ENCODE results near the gene VSX1. TPM values are rescaled to one million over a fixed set of nuclear protein-coding genes. Genes with fewer than 3 reads are reported as not detected.

The VSX1 gene
- total RNA-seq, 1 donor from 2014 or later, result not detected

DNA sequence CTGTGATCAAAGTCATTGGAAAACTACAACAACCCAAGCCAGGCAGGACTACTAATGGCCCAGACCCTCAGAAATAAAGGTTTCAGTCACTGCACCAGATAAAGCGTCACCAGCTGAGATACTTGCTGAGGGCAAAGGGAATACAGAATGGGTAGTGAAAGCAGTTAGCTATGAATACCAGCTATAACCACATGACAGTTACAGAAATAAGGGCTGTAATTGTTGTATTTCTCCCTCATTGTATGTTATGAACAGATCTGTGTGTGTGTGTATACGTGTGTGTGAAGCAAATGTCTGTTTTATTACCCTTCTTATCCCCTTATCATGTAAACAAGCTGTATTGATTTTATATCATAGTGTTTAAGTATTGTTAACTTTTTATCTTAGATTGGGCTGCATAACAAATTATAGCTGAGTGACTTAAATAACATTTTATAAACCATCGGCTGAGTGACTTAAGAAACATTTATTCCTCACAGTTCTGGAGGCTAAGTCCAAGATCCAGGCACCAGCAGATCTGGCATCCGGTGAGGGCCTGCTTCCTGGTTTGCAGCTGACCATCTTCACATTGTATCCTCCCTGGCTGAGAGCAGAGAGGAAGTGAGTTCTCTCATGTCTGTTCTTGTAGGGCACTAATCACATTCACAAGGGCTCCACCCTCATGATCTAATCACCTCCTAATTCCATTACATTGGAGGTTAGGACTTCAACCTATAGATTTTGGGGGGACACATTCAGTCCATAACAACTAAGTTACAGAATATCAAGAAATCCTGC lies 46.0 kb upstream of the VSX1 start:
- H3K4me1 ChIP-seq, result no peaks in the 10 kb centered on the region
- TF ChIP-seq POLR2AphosphoS5 (IDR thresholded peaks at IDR 0.05; ENCODE audit: insufficient read depth in 1 of 2, low read depth in 1 of 2) (no peak), POLR2A (IDR thresholded peaks at IDR 0.05) (no peak)
- TF ChIP-seq, protein P1, sequence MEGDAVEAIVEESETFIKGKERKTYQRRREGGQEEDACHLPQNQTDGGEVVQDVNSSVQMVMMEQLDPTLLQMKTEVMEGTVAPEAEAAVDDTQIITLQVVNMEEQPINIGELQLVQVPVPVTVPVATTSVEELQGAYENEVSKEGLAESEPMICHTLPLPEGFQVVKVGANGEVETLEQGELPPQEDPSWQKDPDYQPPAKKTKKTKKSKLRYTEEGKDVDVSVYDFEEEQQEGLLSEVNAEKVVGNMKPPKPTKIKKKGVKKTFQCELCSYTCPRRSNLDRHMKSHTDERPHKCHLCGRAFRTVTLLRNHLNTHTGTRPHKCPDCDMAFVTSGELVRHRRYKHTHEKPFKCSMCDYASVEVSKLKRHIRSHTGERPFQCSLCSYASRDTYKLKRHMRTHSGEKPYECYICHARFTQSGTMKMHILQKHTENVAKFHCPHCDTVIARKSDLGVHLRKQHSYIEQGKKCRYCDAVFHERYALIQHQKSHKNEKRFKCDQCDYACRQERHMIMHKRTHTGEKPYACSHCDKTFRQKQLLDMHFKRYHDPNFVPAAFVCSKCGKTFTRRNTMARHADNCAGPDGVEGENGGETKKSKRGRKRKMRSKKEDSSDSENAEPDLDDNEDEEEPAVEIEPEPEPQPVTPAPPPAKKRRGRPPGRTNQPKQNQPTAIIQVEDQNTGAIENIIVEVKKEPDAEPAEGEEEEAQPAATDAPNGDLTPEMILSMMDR (IDR thresholded peaks at IDR 0.05), result no peak
- H3K9me3 ChIP-seq, result no peaks in the 10 kb centered on the region
- no peaks in the 10 kb centered on the region for H3K36me3 ChIP-seq
- DNase-seq (ENCODE audit: extremely low spot score in 2 of 2), result peak in 1 of 2 donors; percentile 52
- no peaks in the 10 kb centered on the region for H3K27me3 ChIP-seq
- no peak overlapping the region for H3K4me3 ChIP-seq
- no peak overlapping the region for H3K27ac ChIP-seq
- intact Hi-C loops (cut with DNase I), result no loop called here

DNA sequence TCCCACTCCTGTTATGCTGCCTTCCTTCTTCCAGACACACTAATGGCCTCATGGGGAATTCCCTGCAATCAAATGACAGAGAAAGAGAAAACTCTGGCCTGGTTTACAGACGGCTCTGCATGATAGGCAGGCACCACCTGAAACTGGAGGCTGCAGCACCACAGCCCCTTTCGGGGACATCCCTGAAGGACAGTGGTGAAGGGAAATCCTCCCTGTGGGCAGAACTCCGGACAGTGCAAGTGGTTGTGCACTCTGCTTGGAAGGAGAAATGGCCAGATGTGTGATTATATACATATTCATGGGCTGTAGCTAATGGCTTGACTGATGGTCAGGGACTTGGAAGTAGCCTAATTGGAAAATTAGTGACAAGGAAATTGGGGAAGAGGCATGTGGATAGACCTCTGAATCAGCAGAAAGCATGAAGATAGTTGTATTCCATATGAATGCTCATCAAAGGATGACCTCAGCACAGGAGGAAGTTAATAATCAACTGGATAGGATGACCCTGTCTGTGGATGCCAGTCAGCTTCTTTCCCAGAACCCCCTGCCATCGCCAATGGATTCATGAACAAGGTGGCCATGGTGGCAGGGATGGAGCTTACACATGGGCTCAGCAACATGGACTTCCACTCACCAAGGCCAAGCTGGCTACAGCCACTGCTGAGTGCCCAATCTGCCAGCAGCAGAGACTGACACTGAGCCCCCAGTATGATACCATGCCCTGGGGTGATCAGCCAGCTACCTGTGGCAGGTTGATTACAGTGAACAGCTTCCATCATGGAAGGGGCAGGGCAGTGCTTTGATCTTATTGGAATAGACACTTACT lies 44.5 kb upstream of the VSX1 start:
- TF ChIP-seq, protein P1 (IDR thresholded peaks at IDR 0.05), result no peak
- TF ChIP-seq POLR2A (IDR thresholded peaks at IDR 0.05) (no peak), POLR2AphosphoS5 (IDR thresholded peaks at IDR 0.05; ENCODE audit: insufficient read depth in 1 of 2, low read depth in 1 of 2) (no peak)
- H3K9me3 ChIP-seq, result no peaks in the 10 kb centered on the region
- no peak overlapping the region for H3K4me3 ChIP-seq
- H3K27me3 ChIP-seq, result no peaks in the 10 kb centered on the region
- intact Hi-C loops (cut with DNase I), result no loop called here
- H3K4me1 ChIP-seq, result no peaks in the 10 kb centered on the region
- DNase-seq (ENCODE audit: extremely low spot score in 2 of 2), result peak; percentile 75 to 82
- H3K27ac ChIP-seq, result no peak overlapping the region
- H3K36me3 ChIP-seq, result no peaks in the 10 kb centered on the region

- no peak for TF ChIP-seq POLR2A (IDR thresholded peaks at IDR 0.05)
- Histone ChIP-seq H3K27ac (no peak overlapping the region), H3K27me3 (no peaks in the 10 kb centered on the region), H3K36me3 (no peaks in the 10 kb centered on the region), H3K4me1 (no peaks in the 10 kb centered on the region), H3K9me3 (no peaks in the 10 kb centered on the region), H3K4me3 (no peak overlapping the region)
- intact Hi-C loops (cut with DNase I), result no loop called here
- DNase-seq (ENCODE audit: extremely low spot score in 2 of 2), result peak; percentile 44 to 49
Measured at GRCh38 chr20:25125636-25126035, 43.7 kb upstream of the VSX1 start.

- Histone ChIP-seq H3K27me3 (no peaks in the 10 kb centered on the region), H3K9me3 (no peaks in the 10 kb centered on the region), H3K4me1 (no peaks in the 10 kb centered on the region), H3K4me3 (no peak overlapping the region), H3K36me3 (no peaks in the 10 kb centered on the region), H3K27ac (no peak overlapping the region)
- intact Hi-C loops (cut with DNase I), result no loop called here
- no peak for DNase-seq (ENCODE audit: extremely low spot score in 2 of 2)
- TF ChIP-seq, protein P1 (IDR thresholded peaks at IDR 0.05), result no peak
- TF ChIP-seq POLR2A (IDR thresholded peaks at IDR 0.05) (no peak), POLR2AphosphoS5 (IDR thresholded peaks at IDR 0.05; ENCODE audit: insufficient read depth in 1 of 2, low read depth in 1 of 2) (no peak)
Measured at GRCh38 chr20:25120920-25121319, 39.0 kb upstream of the VSX1 start.

- Histone ChIP-seq H3K4me1 (no peaks in the 10 kb centered on the region), H3K36me3 (no peaks in the 10 kb centered on the region), H3K27me3 (no peaks in the 10 kb centered on the region), H3K27ac (no peak overlapping the region), H3K4me3 (no peak overlapping the region), H3K9me3 (no peaks in the 10 kb centered on the region)
- intact Hi-C loops (cut with DNase I), result no loop called here
- DNase-seq (ENCODE audit: extremely low spot score in 2 of 2), result no peak
- TF ChIP-seq, protein P1 (IDR thresholded peaks at IDR 0.05), result no peak
- no peak for TF ChIP-seq POLR2A (IDR thresholded peaks at IDR 0.05)
- TF ChIP-seq POLR2AphosphoS5 (IDR thresholded peaks at IDR 0.05; ENCODE audit: insufficient read depth in 1 of 2, low read depth in 1 of 2), result no peak
Measured at GRCh38 chr20:25120457-25120856, 38.5 kb upstream of the VSX1 start.
